K562 (cell line): Measurements from ENCODE around the gene ZBTB2. TPM values are rescaled to one million over a fixed set of nuclear protein-coding genes. Genes with fewer than 3 reads are reported as not detected.

Experiments
- CEBPG ChIP-seq, 3 experiments: fragments of 200-800 bp in 1 of 3; sonication (Bioruptor generic) in 1 of 3; sonication (generic) in 1 of 3; formaldehyde crosslinking in 1 of 3; IDR thresholded peaks in 2 of 3; conservative IDR thresholded peaks in 1 of 3; 2 replicates each; pipeline versions ENCODE4 v1.6.1 to v1.8.0; 2016 to 2022; ENCODE audit warnings: missing compliant biosample characterization in 2 of 3, missing genetic modification characterization in 2 of 3, mild to moderate bottlenecking in 1 of 3, missing genetic modification reagents in 1 of 3
- NCOR1 ChIP-seq: fragments of 450-650 bp; IDR thresholded peaks from 2 replicates; pipeline ENCODE4 v1.6.1; 2016; ENCODE audit warnings: mild to moderate bottlenecking, moderate library complexity
- NFE2L1 ChIP-seq: fragments of 450-650 bp; IDR thresholded peaks from 2 replicates; pipeline ENCODE4 v1.6.1; 2016; ENCODE audit warnings: missing genetic modification characterization, low read depth, mild to moderate bottlenecking, missing compliant biosample characterization, moderate library complexity, borderline replicate concordance
- NR2F6 ChIP-seq: fragments of 450-650 bp; formaldehyde crosslinking; IDR thresholded peaks from 2 replicates; pipeline ENCODE4 v1.4.0; 2020; ENCODE audit warnings: mild to moderate bottlenecking
- SAFB2 ChIP-seq: fragments of 200-400 bp; formaldehyde crosslinking; IDR thresholded peaks from 2 replicates; pipeline ENCODE4 v1.6.1; 2018; ENCODE audit warnings: borderline replicate concordance, low read length, low read depth, moderate library complexity; ENCODE audit not compliant: severe bottlenecking
- ZKSCAN8 ChIP-seq: fragments of 200-800 bp; sonication (Bioruptor generic); IDR thresholded peaks from 2 replicates; pipeline ENCODE4 v1.6.1; 2016; ENCODE audit warnings: missing genetic modification characterization, missing compliant biosample characterization
- ZNF282 ChIP-seq: sonication (generic); formaldehyde crosslinking; IDR thresholded peaks from 2 replicates; pipeline ENCODE4 v1.8.1; 2023; ENCODE audit warnings: missing genetic modification reagents
- ZNF707 ChIP-seq: fragments of 250-450 bp; sonication (Bioruptor Pico); conservative IDR thresholded peaks from 2 replicates; pipeline ENCODE4 v1.8.0; 2022; ENCODE audit warnings: inconsistent platforms, mild to moderate bottlenecking, moderate library complexity
- ZNF717 ChIP-seq: fragments of 250-450 bp; sonication (Bioruptor Pico); IDR thresholded peaks from 2 replicates; pipeline ENCODE4 v1.5.0; 2021
- polyA plus RNA-seq, 8 experiments: library from polyadenylated mRNA; depleted of rRNA in 4 of 8; stranded (reverse) in 5 of 8; unstranded in 3 of 8; fragments of >200 nt; fragmentation: Nextera tagmentation in 2 of 8; fragmentation: Illumina TruSeq in 1 of 8; extraction: Ambion mirVana in 2 of 8; extraction: Trizol in 1 of 8; gene quantifications; 2 replicates each; pipeline versions ENCODE4 v1.2.1 to v1.2.3, GENCODE V29; 2011 to 2014; ENCODE audit warnings: inconsistent platforms in 1 of 8, missing spikeins in 1 of 8
- total RNA-seq, 7 experiments: library from RNA; depleted of rRNA in 6 of 7; stranded (reverse); fragments of >200 nt in 6 of 7; fragmentation: Illumina TruSeq in 2 of 7; extraction: Trizol in 2 of 7; gene quantifications; 2 replicates each; pipeline versions ENCODE4 v1.2.1 to v1.2.3, GENCODE V29; 2011 to 2021; ENCODE audit warnings: low replicate concordance in 1 of 7
- TF ChIP-seq, protein P1 (sequence below): fragments of 200-800 bp; sonication (Bioruptor generic); IDR thresholded peaks from 2 replicates; pipeline ENCODE4 v1.6.1; 2016; ENCODE audit warnings: missing genetic modification characterization, missing compliant biosample characterization
- TF ChIP-seq, protein P2 (sequence below): sonication (generic); formaldehyde crosslinking; IDR thresholded peaks from 2 replicates; pipeline ENCODE4 v1.8.0; 2023; ENCODE audit warnings: mild to moderate bottlenecking, missing genetic modification reagents
- TF ChIP-seq, protein P3 (sequence below): IDR thresholded peaks from 2 replicates; pipeline ENCODE4 v1.6.1; 2016; ENCODE audit warnings: missing genetic modification characterization, missing compliant biosample characterization
- TF ChIP-seq, protein P4 (sequence below): fragments of 450-650 bp; IDR thresholded peaks from 2 replicates; pipeline ENCODE4 v1.6.1; 2016; ENCODE audit warnings: mild to moderate bottlenecking

ZBTB2 gene
- total and polyA plus RNA-seq, 9 of the 15 experiments (the other 6 are each of a cell fraction or from before 2014, with no cell fraction given): 5.1 to 26.2 (median 16.4) TPM

- TF ChIP-seq, protein P1, sequence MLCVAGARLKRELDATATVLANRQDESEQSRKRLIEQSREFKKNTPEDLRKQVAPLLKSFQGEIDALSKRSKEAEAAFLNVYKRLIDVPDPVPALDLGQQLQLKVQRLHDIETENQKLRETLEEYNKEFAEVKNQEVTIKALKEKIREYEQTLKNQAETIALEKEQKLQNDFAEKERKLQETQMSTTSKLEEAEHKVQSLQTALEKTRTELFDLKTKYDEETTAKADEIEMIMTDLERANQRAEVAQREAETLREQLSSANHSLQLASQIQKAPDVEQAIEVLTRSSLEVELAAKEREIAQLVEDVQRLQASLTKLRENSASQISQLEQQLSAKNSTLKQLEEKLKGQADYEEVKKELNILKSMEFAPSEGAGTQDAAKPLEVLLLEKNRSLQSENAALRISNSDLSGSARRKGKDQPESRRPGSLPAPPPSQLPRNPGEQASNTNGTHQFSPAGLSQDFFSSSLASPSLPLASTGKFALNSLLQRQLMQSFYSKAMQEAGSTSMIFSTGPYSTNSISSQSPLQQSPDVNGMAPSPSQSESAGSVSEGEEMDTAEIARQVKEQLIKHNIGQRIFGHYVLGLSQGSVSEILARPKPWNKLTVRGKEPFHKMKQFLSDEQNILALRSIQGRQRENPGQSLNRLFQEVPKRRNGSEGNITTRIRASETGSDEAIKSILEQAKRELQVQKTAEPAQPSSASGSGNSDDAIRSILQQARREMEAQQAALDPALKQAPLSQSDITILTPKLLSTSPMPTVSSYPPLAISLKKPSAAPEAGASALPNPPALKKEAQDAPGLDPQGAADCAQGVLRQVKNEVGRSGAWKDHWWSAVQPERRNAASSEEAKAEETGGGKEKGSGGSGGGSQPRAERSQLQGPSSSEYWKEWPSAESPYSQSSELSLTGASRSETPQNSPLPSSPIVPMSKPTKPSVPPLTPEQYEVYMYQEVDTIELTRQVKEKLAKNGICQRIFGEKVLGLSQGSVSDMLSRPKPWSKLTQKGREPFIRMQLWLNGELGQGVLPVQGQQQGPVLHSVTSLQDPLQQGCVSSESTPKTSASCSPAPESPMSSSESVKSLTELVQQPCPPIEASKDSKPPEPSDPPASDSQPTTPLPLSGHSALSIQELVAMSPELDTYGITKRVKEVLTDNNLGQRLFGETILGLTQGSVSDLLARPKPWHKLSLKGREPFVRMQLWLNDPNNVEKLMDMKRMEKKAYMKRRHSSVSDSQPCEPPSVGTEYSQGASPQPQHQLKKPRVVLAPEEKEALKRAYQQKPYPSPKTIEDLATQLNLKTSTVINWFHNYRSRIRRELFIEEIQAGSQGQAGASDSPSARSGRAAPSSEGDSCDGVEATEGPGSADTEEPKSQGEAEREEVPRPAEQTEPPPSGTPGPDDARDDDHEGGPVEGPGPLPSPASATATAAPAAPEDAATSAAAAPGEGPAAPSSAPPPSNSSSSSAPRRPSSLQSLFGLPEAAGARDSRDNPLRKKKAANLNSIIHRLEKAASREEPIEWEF (CRISPR knock-in tag): no peak
- TF ChIP-seq SAFB2 (no peak), ZNF717 (CRISPR knock-in tag) (no peak), NR2F6 (CRISPR knock-in tag) (no peak), ZNF707 (CRISPR knock-in tag) (no peak), ZNF282 (CRISPR knock-in tag) (no peak), ZKSCAN8 (CRISPR knock-in tag) (no peak), CEBPG (CRISPR knock-in tag; IDR thresholded peaks at IDR 0.05) (no peak), CEBPG (tag; conservative IDR thresholded peaks at IDR 0.05 in 1 of 2, IDR thresholded peaks at IDR 0.05 in 1 of 2) (no peak), NCOR1 (no peak), NFE2L1 (tag) (no peak)
- TF ChIP-seq, protein P2, sequence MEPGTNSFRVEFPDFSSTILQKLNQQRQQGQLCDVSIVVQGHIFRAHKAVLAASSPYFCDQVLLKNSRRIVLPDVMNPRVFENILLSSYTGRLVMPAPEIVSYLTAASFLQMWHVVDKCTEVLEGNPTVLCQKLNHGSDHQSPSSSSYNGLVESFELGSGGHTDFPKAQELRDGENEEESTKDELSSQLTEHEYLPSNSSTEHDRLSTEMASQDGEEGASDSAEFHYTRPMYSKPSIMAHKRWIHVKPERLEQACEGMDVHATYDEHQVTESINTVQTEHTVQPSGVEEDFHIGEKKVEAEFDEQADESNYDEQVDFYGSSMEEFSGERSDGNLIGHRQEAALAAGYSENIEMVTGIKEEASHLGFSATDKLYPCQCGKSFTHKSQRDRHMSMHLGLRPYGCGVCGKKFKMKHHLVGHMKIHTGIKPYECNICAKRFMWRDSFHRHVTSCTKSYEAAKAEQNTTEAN (CRISPR knock-in tag): no peak
- TF ChIP-seq, protein P3, sequence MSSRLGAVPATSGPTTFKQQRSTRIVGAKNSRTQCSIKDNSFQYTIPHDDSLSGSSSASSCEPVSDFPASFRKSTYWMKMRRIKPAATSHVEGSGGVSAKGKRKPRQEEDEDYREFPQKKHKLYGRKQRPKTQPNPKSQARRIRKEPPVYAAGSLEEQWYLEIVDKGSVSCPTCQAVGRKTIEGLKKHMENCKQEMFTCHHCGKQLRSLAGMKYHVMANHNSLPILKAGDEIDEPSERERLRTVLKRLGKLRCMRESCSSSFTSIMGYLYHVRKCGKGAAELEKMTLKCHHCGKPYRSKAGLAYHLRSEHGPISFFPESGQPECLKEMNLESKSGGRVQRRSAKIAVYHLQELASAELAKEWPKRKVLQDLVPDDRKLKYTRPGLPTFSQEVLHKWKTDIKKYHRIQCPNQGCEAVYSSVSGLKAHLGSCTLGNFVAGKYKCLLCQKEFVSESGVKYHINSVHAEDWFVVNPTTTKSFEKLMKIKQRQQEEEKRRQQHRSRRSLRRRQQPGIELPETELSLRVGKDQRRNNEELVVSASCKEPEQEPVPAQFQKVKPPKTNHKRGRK (tag): no peak
- TF ChIP-seq, protein P4, sequence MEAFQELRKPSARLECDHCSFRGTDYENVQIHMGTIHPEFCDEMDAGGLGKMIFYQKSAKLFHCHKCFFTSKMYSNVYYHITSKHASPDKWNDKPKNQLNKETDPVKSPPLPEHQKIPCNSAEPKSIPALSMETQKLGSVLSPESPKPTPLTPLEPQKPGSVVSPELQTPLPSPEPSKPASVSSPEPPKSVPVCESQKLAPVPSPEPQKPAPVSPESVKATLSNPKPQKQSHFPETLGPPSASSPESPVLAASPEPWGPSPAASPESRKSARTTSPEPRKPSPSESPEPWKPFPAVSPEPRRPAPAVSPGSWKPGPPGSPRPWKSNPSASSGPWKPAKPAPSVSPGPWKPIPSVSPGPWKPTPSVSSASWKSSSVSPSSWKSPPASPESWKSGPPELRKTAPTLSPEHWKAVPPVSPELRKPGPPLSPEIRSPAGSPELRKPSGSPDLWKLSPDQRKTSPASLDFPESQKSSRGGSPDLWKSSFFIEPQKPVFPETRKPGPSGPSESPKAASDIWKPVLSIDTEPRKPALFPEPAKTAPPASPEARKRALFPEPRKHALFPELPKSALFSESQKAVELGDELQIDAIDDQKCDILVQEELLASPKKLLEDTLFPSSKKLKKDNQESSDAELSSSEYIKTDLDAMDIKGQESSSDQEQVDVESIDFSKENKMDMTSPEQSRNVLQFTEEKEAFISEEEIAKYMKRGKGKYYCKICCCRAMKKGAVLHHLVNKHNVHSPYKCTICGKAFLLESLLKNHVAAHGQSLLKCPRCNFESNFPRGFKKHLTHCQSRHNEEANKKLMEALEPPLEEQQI: no peak
Observed at GRCh38 chr6:151391471-151392413, at the start of gene ZBTB2 (continued).
